HG02642 (cell line): ENCODE results near the gene PPP6R3.

ENCODE experiments used
- ATAC-seq: cut with Tn5 transposase; IDR thresholded peaks from one replicate; pipeline ENCODE4 v1.9.1; 2021; ENCODE audit warnings: mild to moderate bottlenecking; ENCODE audit not compliant: unreplicated experiment, poor library complexity

The PPP6R3 gene

DNA sequence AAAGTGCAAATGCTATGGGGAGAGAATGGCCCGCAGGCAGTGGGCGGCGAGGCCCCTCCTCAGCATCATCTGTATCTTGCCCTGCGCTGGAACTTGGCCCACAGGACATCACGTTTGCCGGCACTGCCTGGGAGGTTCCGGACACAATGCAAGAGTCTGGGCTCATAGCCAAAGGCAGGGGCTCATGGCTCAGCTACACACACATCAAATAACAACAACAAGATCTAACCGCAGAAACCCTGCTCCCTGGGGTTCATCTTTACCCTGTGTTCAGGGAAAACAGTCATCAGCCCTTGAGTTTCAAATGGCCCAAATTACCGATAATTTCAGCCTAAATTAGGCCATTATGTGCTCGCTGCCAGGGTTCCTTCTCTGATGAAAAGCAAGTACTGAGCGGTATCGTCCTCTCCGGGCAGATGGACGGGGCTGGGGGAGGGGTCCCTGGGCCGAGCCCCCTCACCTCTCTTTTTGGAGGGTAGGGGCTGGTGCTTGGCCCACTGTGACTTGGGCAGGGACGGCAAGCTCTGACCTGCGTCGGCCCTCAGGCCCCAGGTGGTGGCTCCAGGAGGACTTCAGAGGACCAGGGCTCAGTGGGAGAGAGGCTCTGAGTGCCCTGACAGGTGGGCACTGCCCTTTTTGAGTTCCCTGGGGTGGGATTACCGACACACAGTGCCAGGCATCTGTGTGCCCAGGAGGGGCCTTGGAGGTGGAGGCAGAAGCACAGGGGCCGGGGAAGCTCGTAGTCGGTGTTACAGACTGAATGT is 198.8 kb downstream of the PPP6R3 start:
- no peak for ATAC-seq

- ATAC-seq: no peak
Measured at GRCh38 chr11:68660066-68660810, 199.7 kb downstream of the PPP6R3 start.

DNA sequence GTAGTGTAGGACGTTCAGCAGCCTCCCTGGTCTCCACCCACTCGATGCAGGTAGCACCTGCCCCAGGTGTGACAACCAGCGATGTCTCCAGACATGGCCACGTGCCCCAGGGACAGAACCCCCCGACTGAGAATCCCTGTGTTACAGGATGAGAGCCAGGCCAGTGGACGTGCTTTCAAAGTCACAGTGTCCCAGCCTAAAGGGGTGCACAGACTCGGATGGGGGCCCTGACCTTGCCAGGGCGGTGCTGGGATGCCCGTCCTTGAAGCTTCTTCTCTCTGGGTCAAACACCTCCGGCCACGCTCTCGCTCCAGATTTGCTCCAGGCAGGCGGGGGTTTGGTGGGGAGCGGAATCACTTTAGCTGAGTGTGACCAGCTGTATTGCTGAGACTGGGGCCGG is 200.5 kb downstream of the PPP6R3 start:
- ATAC-seq: no peak

DNA sequence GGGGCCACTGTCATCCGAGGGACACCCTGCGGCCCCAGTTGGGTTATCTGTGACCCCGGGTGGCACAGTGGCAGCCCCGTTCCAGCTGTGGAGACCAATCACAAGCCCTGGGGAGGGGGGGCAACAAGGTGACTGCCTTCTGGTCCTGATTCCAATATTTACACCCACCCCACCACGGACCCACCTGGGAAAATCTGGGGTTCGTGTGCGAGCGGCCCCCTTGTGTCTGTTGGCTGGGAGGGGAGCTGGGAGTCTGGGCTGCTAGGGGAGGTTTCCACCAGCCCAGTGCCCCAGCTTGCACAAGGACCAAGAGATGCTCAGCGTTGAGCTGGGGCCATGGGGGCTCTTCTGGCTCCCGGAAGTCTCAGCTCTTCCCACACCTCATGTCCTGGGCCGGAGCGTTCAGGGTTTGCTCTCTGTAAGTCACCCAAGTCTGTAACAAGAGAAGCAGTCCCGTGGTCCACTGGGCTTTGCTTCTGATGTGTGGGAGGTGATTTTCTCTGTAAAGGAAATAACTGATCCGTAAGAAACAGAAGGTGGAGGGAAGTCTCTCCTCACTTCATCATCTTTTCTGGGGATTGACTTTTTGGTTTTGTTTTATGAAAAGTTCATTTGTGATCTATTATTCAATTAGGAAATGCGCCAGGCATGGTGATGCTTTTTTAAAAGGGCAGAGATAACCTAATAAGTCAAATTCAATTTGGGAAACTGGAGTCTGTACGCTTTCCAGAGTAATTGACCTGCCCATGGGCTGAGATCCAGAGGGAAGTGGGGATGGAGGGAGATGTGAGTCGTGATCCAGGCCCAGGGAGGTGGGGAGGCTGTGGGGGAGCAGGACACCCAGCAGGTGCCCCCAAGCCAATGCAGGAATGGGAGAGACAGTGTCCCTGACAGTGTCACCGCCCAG is 201.4 kb downstream of the PPP6R3 start:
- no peak for ATAC-seq

DNA sequence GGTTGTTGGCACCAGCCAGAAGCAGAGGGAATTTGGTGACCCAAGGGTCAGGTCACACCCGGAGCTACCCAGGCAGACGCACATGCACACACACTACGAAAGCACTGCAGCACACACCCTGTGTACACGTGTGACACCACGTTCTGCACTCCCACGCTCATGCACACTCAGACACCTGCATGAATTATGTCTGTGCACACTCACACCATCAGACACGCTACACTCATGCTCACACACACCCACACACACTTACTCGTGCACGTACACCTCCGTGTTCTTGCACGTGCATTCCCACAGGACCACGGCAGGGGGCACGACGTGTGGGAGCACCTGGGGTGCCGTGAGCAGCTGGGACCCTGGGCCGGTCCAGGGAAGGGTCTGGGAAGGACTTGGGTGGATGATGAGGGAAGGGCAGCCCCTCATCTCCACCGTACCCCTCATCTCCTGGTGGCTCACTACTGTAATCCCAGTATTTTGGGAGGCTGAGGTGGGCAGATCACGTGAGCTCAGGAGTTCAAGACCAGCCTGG is 203.0 kb downstream of the PPP6R3 start:
- ATAC-seq: no peak

- no peak for ATAC-seq
Measured at GRCh38 chr11:68664141-68664540, 203.6 kb downstream of the PPP6R3 start.

DNA sequence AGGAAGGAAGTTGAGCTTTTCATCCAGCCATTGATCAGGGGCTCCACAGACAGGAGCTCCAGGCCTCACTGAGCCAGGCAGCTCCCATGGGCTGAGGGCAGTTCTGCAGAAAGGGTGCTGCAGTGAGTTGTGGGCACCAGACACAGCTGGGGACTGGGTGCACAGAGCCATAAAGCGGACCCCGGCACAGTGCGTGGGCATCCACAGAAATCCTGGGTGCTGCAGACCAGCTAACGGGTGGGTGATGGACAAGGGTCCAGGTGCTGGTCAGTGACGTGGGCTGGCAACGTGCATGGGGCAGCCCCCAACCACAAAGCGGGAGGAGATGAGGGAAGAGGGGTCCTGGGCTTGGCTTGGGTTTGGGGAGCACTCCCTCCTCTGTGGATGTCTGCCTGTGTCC is 204.4 kb downstream of the PPP6R3 start:
- ATAC-seq: no peak
